WTC11 (cell line): ENCODE results near the gene DRC3. TPM values are rescaled to one million over a fixed set of nuclear protein-coding genes. Genes with fewer than 3 reads are reported as not detected.

Experiments used
- ATAC-seq: fragments of 200-7000 bp; cut with Tn5 transposase; 2 replicates; pipeline ENCODE4 v1.10.0; 2021; ENCODE audit warnings: mild to moderate bottlenecking, moderate library complexity
- CTCF ChIA-PET: fragments of 300-600 bp; sonication (Branson Sonifier 250); formaldehyde crosslinking; loops from one replicate; lab custom pipeline; 2021; ENCODE audit warnings: antibody characterized with exemption; lab: Charles Lee
- POLR2A ChIA-PET: fragments of 350-600 bp; sonication (Branson Sonifier 250); formaldehyde crosslinking; loops from one replicate; lab custom pipeline; 2021; ENCODE audit warnings: antibody characterized with exemption; lab: Charles Lee
- DNase-seq: peaks from one replicate; pipeline ENCODE4 v3.0.0; 2021; ENCODE audit warnings: low spot score
- H3K27ac Mint-ChIP-seq: 2 replicates; pipeline ENCODE4 v1.8.0; 2021; ENCODE audit warnings: mixed read lengths
- H3K27me3 Mint-ChIP-seq: 2 replicates; pipeline ENCODE4 v1.8.0; 2021; ENCODE audit warnings: low read depth, mild to moderate bottlenecking, moderate library complexity, mixed read lengths
- H3K36me3 Mint-ChIP-seq: 2 replicates; pipeline ENCODE4 v1.8.0; 2021; ENCODE audit warnings: mixed read lengths
- H3K4me1 Mint-ChIP-seq: 2 replicates; pipeline ENCODE4 v1.8.0; 2022; ENCODE audit warnings: mixed read lengths
- H3K4me3 Mint-ChIP-seq: 2 replicates; pipeline ENCODE4 v1.8.0; 2021; ENCODE audit warnings: mild to moderate bottlenecking, moderate library complexity, mixed read lengths
- H3K9me3 Mint-ChIP-seq: 2 replicates; pipeline ENCODE4 v1.8.0; 2021; ENCODE audit warnings: mixed read lengths
- CREM ChIP-seq: sonication (generic); formaldehyde crosslinking; IDR thresholded peaks from 2 replicates; pipeline ENCODE4 v1.8.1; 2022; ENCODE audit warnings: mild to moderate bottlenecking, missing genetic modification reagents, moderate library complexity
- ELF4 ChIP-seq: sonication (generic); formaldehyde crosslinking; IDR thresholded peaks from 2 replicates; pipeline ENCODE4 v1.8.1; 2022; ENCODE audit warnings: low read depth, mild to moderate bottlenecking, moderate library complexity, missing genetic modification reagents
- ESRRA ChIP-seq: sonication (generic); formaldehyde crosslinking; IDR thresholded peaks from 2 replicates; pipeline ENCODE4 v1.8.1; 2022; ENCODE audit warnings: mild to moderate bottlenecking, missing genetic modification reagents, borderline replicate concordance
- FOXK1 ChIP-seq: sonication (generic); formaldehyde crosslinking; IDR thresholded peaks from 2 replicates; pipeline ENCODE4 v1.8.0; 2022; ENCODE audit warnings: mild to moderate bottlenecking, moderate library complexity, missing genetic modification reagents
- KAT7 ChIP-seq: sonication (generic); formaldehyde crosslinking; IDR thresholded peaks from 2 replicates; pipeline ENCODE4 v1.8.1; 2023; ENCODE audit warnings: missing genetic modification reagents, mild to moderate bottlenecking, borderline replicate concordance
- NFE2L1 ChIP-seq: sonication (generic); formaldehyde crosslinking; IDR thresholded peaks from 2 replicates; pipeline ENCODE4 v1.8.1; 2023; ENCODE audit warnings: missing genetic modification reagents
- NR2C2 ChIP-seq: sonication (generic); formaldehyde crosslinking; IDR thresholded peaks from 2 replicates; pipeline ENCODE4 v1.8.0; 2022; ENCODE audit warnings: mild to moderate bottlenecking, missing genetic modification reagents
- NR3C1 ChIP-seq: sonication (generic); formaldehyde crosslinking; conservative IDR thresholded peaks from 2 replicates; pipeline ENCODE4 v1.8.1; 2023; ENCODE audit warnings: low read depth, mild to moderate bottlenecking, missing genetic modification reagents
- SMAD4 ChIP-seq: sonication (generic); formaldehyde crosslinking; IDR thresholded peaks from 2 replicates; pipeline ENCODE4 v1.8.0; 2022; ENCODE audit warnings: mild to moderate bottlenecking, missing genetic modification reagents
- ZNF423 ChIP-seq: fragments of 250-450 bp; sonication (Bioruptor Pico); IDR thresholded peaks from 2 replicates; pipeline ENCODE4 v2.1.2; 2022; ENCODE audit warnings: mild to moderate bottlenecking, moderate library complexity
- total RNA-seq: library from RNA; stranded (reverse); gene quantifications from 3 replicates; pipeline ENCODE4 v1.2.3, GENCODE V29; 2021
- TF ChIP-seq, protein P1 (sequence below): sonication (generic); formaldehyde crosslinking; IDR thresholded peaks from 2 replicates; pipeline ENCODE4 v1.8.1; 2023; ENCODE audit warnings: mild to moderate bottlenecking, missing genetic modification reagents, moderate library complexity
- TF ChIP-seq, protein P2 (sequence below): sonication (generic); formaldehyde crosslinking; IDR thresholded peaks from 2 replicates; pipeline ENCODE4 v1.8.0; 2023; ENCODE audit warnings: missing genetic modification reagents
- TF ChIP-seq, protein P3 (sequence below): sonication (generic); formaldehyde crosslinking; IDR thresholded peaks from 2 replicates; pipeline ENCODE4 v1.8.0; 2023; ENCODE audit warnings: mild to moderate bottlenecking, missing genetic modification reagents
- TF ChIP-seq, protein P4 (sequence below): sonication (generic); formaldehyde crosslinking; IDR thresholded peaks from 2 replicates; pipeline ENCODE4 v1.8.1; 2022; ENCODE audit warnings: low read depth, mild to moderate bottlenecking, moderate library complexity, missing genetic modification reagents, borderline replicate concordance
- TF ChIP-seq, protein P5 (sequence below): fragments of 250-450 bp; sonication (Bioruptor Pico); IDR thresholded peaks from 2 replicates; pipeline ENCODE4 v1.9.0; 2021; ENCODE audit warnings: mild to moderate bottlenecking
- TF ChIP-seq, protein P6 (sequence below): sonication (generic); formaldehyde crosslinking; IDR thresholded peaks from 2 replicates; pipeline ENCODE4 v1.8.1; 2023; ENCODE audit warnings: mild to moderate bottlenecking, missing genetic modification reagents

The DRC3 gene
- total RNA-seq, 1 experiment from 2014 or later = 0.42 TPM

DNA sequence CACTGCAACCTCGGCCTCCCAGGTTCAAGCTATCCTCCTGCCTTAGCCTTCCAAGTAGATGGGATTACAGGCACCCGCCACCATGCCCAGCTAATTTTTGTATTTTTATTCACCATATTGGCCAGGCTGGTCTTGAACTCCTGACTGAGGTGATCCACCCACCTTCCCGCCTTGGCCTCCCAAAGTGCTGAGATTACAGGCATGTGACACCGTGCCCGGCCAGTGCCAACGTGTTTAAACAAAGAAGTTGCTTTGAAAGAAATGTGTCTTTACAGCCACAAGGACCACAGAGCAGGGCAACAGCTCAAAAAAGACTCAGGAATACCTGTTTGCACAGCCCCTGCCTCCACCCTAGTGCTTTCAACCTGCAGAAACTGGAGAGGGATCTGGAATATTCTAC is 41.3 kb downstream of the DRC3 start:
- no peaks in the 10 kb centered on the region for H3K27me3 Mint-ChIP-seq
- H3K36me3 Mint-ChIP-seq = no peaks in the 10 kb centered on the region
- no peak for DNase-seq
- ChIA-PET POLR2A (no interaction called here), CTCF (interaction anchor here (1.5 kb wide), 1 partner anchor 43 kb away, joined by 3 read pairs; no protein-coding TSS in a partner anchor)
- H3K4me3 Mint-ChIP-seq = no peak overlapping the region
- H3K9me3 Mint-ChIP-seq = no peaks in the 10 kb centered on the region
- TF ChIP-seq, protein P1, sequence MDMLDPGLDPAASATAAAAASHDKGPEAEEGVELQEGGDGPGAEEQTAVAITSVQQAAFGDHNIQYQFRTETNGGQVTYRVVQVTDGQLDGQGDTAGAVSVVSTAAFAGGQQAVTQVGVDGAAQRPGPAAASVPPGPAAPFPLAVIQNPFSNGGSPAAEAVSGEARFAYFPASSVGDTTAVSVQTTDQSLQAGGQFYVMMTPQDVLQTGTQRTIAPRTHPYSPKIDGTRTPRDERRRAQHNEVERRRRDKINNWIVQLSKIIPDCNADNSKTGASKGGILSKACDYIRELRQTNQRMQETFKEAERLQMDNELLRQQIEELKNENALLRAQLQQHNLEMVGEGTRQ (CRISPR knock-in tag) = no peak
- TF ChIP-seq FOXK1 (no peak), NR2C2 (CRISPR knock-in tag) (no peak), ESRRA (CRISPR knock-in tag) (no peak)
- TF ChIP-seq, protein P2, sequence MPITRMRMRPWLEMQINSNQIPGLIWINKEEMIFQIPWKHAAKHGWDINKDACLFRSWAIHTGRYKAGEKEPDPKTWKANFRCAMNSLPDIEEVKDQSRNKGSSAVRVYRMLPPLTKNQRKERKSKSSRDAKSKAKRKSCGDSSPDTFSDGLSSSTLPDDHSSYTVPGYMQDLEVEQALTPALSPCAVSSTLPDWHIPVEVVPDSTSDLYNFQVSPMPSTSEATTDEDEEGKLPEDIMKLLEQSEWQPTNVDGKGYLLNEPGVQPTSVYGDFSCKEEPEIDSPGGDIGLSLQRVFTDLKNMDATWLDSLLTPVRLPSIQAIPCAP = no peak
- TF ChIP-seq, protein P3, sequence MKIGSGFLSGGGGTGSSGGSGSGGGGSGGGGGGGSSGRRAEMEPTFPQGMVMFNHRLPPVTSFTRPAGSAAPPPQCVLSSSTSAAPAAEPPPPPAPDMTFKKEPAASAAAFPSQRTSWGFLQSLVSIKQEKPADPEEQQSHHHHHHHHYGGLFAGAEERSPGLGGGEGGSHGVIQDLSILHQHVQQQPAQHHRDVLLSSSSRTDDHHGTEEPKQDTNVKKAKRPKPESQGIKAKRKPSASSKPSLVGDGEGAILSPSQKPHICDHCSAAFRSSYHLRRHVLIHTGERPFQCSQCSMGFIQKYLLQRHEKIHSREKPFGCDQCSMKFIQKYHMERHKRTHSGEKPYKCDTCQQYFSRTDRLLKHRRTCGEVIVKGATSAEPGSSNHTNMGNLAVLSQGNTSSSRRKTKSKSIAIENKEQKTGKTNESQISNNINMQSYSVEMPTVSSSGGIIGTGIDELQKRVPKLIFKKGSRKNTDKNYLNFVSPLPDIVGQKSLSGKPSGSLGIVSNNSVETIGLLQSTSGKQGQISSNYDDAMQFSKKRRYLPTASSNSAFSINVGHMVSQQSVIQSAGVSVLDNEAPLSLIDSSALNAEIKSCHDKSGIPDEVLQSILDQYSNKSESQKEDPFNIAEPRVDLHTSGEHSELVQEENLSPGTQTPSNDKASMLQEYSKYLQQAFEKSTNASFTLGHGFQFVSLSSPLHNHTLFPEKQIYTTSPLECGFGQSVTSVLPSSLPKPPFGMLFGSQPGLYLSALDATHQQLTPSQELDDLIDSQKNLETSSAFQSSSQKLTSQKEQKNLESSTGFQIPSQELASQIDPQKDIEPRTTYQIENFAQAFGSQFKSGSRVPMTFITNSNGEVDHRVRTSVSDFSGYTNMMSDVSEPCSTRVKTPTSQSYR (CRISPR knock-in tag) = no peak
- ATAC-seq = no peak
- H3K4me1 Mint-ChIP-seq = no peaks in the 10 kb centered on the region
- H3K27ac Mint-ChIP-seq = no peak overlapping the region

DNA sequence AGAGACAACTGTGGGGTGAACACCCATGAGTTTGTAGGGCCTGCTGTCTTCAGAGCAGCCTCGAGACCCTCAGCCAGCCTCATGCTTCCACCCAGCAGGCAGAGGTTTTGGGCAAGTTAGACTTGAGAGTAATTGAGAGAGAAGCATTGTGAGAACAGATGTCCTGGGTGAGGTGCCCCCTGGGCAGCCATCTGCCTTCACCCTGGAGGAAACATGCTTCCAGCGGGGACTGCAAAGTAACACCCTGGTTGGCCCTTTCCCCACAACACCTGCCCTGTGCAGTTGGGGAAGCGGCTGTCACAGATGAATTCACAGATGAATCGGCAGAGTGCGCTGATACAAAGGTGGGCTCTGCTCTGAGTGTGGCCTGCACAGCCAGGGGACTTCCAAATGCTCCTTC is 42.9 kb downstream of the DRC3 start:
- ChIA-PET CTCF (interaction anchor here (0.6 kb wide), 1 partner anchor 98 kb away, joined by 3 read pairs; no protein-coding TSS in a partner anchor), POLR2A (no interaction called here)
- Mint-ChIP-seq H3K4me1 (peaks cover 4% of the 10 kb centered on the region; the same call in 1 of the 2 replicates), H3K36me3 (no peaks in the 10 kb centered on the region), H3K27ac (no peak overlapping the region), H3K9me3 (no peaks in the 10 kb centered on the region), H3K4me3 (no peak overlapping the region), H3K27me3 (no peaks in the 10 kb centered on the region)
- ATAC-seq = no peak
- TF ChIP-seq, protein P4, sequence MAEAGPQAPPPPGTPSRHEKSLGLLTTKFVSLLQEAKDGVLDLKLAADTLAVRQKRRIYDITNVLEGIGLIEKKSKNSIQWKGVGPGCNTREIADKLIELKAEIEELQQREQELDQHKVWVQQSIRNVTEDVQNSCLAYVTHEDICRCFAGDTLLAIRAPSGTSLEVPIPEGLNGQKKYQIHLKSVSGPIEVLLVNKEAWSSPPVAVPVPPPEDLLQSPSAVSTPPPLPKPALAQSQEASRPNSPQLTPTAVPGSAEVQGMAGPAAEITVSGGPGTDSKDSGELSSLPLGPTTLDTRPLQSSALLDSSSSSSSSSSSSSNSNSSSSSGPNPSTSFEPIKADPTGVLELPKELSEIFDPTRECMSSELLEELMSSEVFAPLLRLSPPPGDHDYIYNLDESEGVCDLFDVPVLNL = no peak
- TF ChIP-seq NR3C1 (no peak), ZNF423 (CRISPR knock-in tag) (no peak), SMAD4 (CRISPR knock-in tag) (no peak)
- TF ChIP-seq, protein P5, sequence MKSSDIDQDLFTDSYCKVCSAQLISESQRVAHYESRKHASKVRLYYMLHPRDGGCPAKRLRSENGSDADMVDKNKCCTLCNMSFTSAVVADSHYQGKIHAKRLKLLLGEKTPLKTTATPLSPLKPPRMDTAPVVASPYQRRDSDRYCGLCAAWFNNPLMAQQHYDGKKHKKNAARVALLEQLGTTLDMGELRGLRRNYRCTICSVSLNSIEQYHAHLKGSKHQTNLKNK (CRISPR knock-in tag) = no peak
- TF ChIP-seq, protein P6, sequence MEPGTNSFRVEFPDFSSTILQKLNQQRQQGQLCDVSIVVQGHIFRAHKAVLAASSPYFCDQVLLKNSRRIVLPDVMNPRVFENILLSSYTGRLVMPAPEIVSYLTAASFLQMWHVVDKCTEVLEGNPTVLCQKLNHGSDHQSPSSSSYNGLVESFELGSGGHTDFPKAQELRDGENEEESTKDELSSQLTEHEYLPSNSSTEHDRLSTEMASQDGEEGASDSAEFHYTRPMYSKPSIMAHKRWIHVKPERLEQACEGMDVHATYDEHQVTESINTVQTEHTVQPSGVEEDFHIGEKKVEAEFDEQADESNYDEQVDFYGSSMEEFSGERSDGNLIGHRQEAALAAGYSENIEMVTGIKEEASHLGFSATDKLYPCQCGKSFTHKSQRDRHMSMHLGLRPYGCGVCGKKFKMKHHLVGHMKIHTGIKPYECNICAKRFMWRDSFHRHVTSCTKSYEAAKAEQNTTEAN = no peak
- TF ChIP-seq, protein P2 = no peak
- no peak for DNase-seq

DNA sequence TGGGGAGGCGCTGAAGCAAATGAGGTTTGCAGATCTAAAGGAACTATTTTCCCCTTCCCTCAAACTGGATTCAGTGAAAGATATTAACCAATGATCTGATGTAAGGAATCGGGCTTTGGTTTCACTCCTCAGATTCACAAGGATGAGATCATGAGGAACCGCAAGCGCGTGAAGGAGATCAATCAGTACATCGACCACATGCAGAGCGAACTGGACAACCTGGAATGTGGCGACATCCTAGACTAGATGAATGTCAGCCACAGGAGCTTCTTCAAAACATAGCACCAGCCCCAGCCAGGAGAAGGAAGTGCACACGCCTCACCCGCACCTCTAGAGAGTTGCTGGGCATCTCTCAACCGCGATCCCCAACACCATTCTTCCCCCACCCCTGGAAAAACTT is 43.8 kb downstream of the DRC3 start:
- ChIA-PET POLR2A (no interaction called here), CTCF (no interaction called here)
- no peak overlapping the region for H3K27ac Mint-ChIP-seq
- H3K27me3 Mint-ChIP-seq = no peaks in the 10 kb centered on the region
- H3K4me3 Mint-ChIP-seq = no peak overlapping the region
- DNase-seq = no peak
- no peaks in the 10 kb centered on the region for H3K9me3 Mint-ChIP-seq
- TF ChIP-seq CREM (no peak), ELF4 (no peak), KAT7 (CRISPR knock-in tag) (no peak), NFE2L1 (CRISPR knock-in tag) (no peak)
- TF ChIP-seq, protein P3 (CRISPR knock-in tag) = no peak
- TF ChIP-seq, all 79 proteins: peak for 0
- H3K36me3 Mint-ChIP-seq = no peaks in the 10 kb centered on the region
- no peak for ATAC-seq
- H3K4me1 Mint-ChIP-seq = peaks cover 4% of the 10 kb centered on the region; the same call in 1 of the 2 replicates
